IPS-15b (cell line): ENCODE results near the gene NFKBIA.
"Not testable (repeated sequence)": the region's sequence is repeated elsewhere in the genome, so short reads cannot be mapped to it uniquely, and the experiment has no call there.

Experiments
- H3K27me3 ChIP-seq: one replicate; pipeline ENCODE4 v1.6.1; 2013; ENCODE audit warnings: low read length; ENCODE audit not compliant: control insufficient read depth, insufficient read depth
- H3K36me3 ChIP-seq: one replicate; pipeline ENCODE4 v1.6.1; 2013; ENCODE audit warnings: low read length; ENCODE audit not compliant: control insufficient read depth, insufficient read depth
- H3K4me1 ChIP-seq: one replicate; pipeline ENCODE4 v1.6.1; 2013; ENCODE audit warnings: mild to moderate bottlenecking, low read length; ENCODE audit not compliant: control insufficient read depth, insufficient read depth
- H3K4me3 ChIP-seq: one replicate; pipeline ENCODE4 v1.5.1; 2013; ENCODE audit warnings: low read depth, low read length
- H3K9ac ChIP-seq: one replicate; pipeline ENCODE4 v1.6.1; 2013; ENCODE audit warnings: low read depth, mild to moderate bottlenecking, low read length
- H3K9me3 ChIP-seq: one replicate; pipeline ENCODE4 v1.6.1; 2013; ENCODE audit warnings: mild to moderate bottlenecking, low read length; ENCODE audit not compliant: control insufficient read depth, insufficient read depth

Gene NFKBIA

GRCh38 chr14:35387219-35387618 is 17.3 kb downstream of the NFKBIA start:
- no peaks in the 10 kb centered on the region for H3K9me3 ChIP-seq
- no peaks in the 10 kb centered on the region for H3K4me1 ChIP-seq
- no peak overlapping the region for H3K4me3 ChIP-seq
- H3K36me3 ChIP-seq, result no peaks in the 10 kb centered on the region
- no peaks in the 10 kb centered on the region for H3K27me3 ChIP-seq
- H3K9ac ChIP-seq, result no peak overlapping the region

GRCh38 chr14:35386673-35387125 is 17.9 kb downstream of the NFKBIA start:
- no peak overlapping the region for H3K9ac ChIP-seq

GRCh38 chr14:35385042-35385839 is 19.3 kb downstream of the NFKBIA start:
- H3K4me3 ChIP-seq, result no peak overlapping the region
- H3K27me3 ChIP-seq, result no peaks in the 10 kb centered on the region
- no peaks in the 10 kb centered on the region for H3K4me1 ChIP-seq
- no peak overlapping the region for H3K9ac ChIP-seq
- H3K36me3 ChIP-seq, result no peaks in the 10 kb centered on the region
- no peaks in the 10 kb centered on the region for H3K9me3 ChIP-seq

More at GRCh38 chr14:35386673-35387125, 17.9 kb downstream of the NFKBIA start:
- H3K27me3 ChIP-seq, result no peaks in the 10 kb centered on the region
- H3K4me1 ChIP-seq, result no peaks in the 10 kb centered on the region
- H3K36me3 ChIP-seq, result no peaks in the 10 kb centered on the region
- no peaks in the 10 kb centered on the region for H3K9me3 ChIP-seq
- no peak overlapping the region for H3K4me3 ChIP-seq

GRCh38 chr14:35384455-35385041 is 20.0 kb downstream of the NFKBIA start:
- no peak overlapping the region for H3K9ac ChIP-seq

GRCh38 chr14:35383569-35384454 is 20.7 kb downstream of the NFKBIA start:
- Histone ChIP-seq H3K4me1 (no peaks in the 10 kb centered on the region), H3K27me3 (no peaks in the 10 kb centered on the region), H3K36me3 (no peaks in the 10 kb centered on the region), H3K9ac (no peak overlapping the region), H3K4me3 (no peak overlapping the region), H3K9me3 (no peaks in the 10 kb centered on the region)

More at GRCh38 chr14:35384455-35385041, 20.0 kb downstream of the NFKBIA start:
- Histone ChIP-seq H3K36me3 (no peaks in the 10 kb centered on the region), H3K27me3 (no peaks in the 10 kb centered on the region), H3K9me3 (no peaks in the 10 kb centered on the region), H3K4me3 (no peak overlapping the region), H3K4me1 (no peaks in the 10 kb centered on the region)

- Histone ChIP-seq H3K36me3 (no peaks in the 10 kb centered on the region), H3K9ac (no peak overlapping the region), H3K4me3 (no peak overlapping the region)
These were observed 23.8 kb downstream of the NFKBIA start for GRCh38 chr14:35380794-35381193.

GRCh38 chr14:35379234-35379933 is 25.2 kb downstream of the NFKBIA start:
- not testable (repeated sequence) for H3K4me1 ChIP-seq, H3K36me3 ChIP-seq, H3K9ac ChIP-seq, H3K9me3 ChIP-seq, H3K4me3 ChIP-seq, H3K27me3 ChIP-seq

More at GRCh38 chr14:35380794-35381193, 23.8 kb downstream of the NFKBIA start:
- H3K27me3 ChIP-seq, result no peaks in the 10 kb centered on the region
- H3K4me1 ChIP-seq, result no peaks in the 10 kb centered on the region
- H3K9me3 ChIP-seq, result no peaks in the 10 kb centered on the region

- Histone ChIP-seq H3K9ac (no peak overlapping the region), H3K9me3 (no peaks in the 10 kb centered on the region), H3K4me3 (no peak overlapping the region), H3K4me1 (peaks cover 2% of the 10 kb centered on the region), H3K27me3 (no peaks in the 10 kb centered on the region), H3K36me3 (no peaks in the 10 kb centered on the region)
These were observed 25.9 kb downstream of the NFKBIA start for GRCh38 chr14:35378425-35379233.

- Histone ChIP-seq H3K4me1 (peaks cover 2% of the 10 kb centered on the region), H3K27me3 (no peaks in the 10 kb centered on the region), H3K9ac (no peak overlapping the region)
These were observed 29.0 kb downstream of the NFKBIA start for GRCh38 chr14:35375558-35376025.

GRCh38 chr14:35374263-35374712 is 30.3 kb downstream of the NFKBIA start:
- H3K36me3 ChIP-seq, result no peaks in the 10 kb centered on the region
- H3K4me3 ChIP-seq, result no peak overlapping the region
- peaks cover 2% of the 10 kb centered on the region for H3K4me1 ChIP-seq
- H3K9ac ChIP-seq, result no peak overlapping the region
- H3K27me3 ChIP-seq, result no peaks in the 10 kb centered on the region
- no peaks in the 10 kb centered on the region for H3K9me3 ChIP-seq

More at GRCh38 chr14:35375558-35376025, 29.0 kb downstream of the NFKBIA start:
- Histone ChIP-seq H3K9me3 (no peaks in the 10 kb centered on the region), H3K4me3 (no peak overlapping the region), H3K36me3 (no peaks in the 10 kb centered on the region)
